Endothelial cell of umbilical vein (primary cell): ENCODE results near the gene TRIP11.

Source experiments
- CTCF ChIP-seq, 2 donors: IDR thresholded peaks; 1 replicate in 1 of 2; 2 replicates in 1 of 2; pipeline ENCODE4 v1.5.1; 2011; ENCODE audit warnings: low read length in 2 of 2, mild to moderate bottlenecking in 2 of 2, moderate library complexity in 2 of 2, control low read depth in 1 of 2, inconsistent platforms in 1 of 2, low read depth in 1 of 2; ENCODE audit not compliant: insufficient read depth in 1 of 2; ENCODE audit errors: extremely low read depth in 1 of 2
- EZH2 ChIP-seq: IDR thresholded peaks from 2 replicates; pipeline ENCODE4 v1.6.1; 2012; ENCODE audit warnings: borderline replicate concordance, low read depth, mild to moderate bottlenecking, moderate library complexity, low read length, inconsistent platforms; ENCODE audit not compliant: severe bottlenecking
- FOS ChIP-seq: IDR thresholded peaks from 2 replicates; pipeline ENCODE4 v1.6.1; 2011; ENCODE audit warnings: mild to moderate bottlenecking, low read length, moderate library complexity, borderline replicate concordance; ENCODE audit not compliant: insufficient read depth
- JUN ChIP-seq: IDR thresholded peaks from 2 replicates; pipeline ENCODE4 v1.6.1; 2011; ENCODE audit warnings: borderline replicate concordance, low read depth; ENCODE audit not compliant: insufficient read length, insufficient read depth
- MYC ChIP-seq: IDR thresholded peaks from one replicate; pipeline ENCODE4 v1.6.1; 2011; ENCODE audit warnings: mild to moderate bottlenecking, low read depth, low read length
- POLR2A ChIP-seq: IDR thresholded peaks from 2 replicates; pipeline ENCODE4 v1.6.1; 2012; ENCODE audit warnings: low read depth, mild to moderate bottlenecking, control low read depth, low read length
- POLR2AphosphoS5 ChIP-seq: IDR thresholded peaks from 2 replicates; pipeline ENCODE4 v1.6.1; 2012; ENCODE audit warnings: low read depth, mild to moderate bottlenecking, control low read depth, low read length, moderate library complexity; ENCODE audit not compliant: insufficient read depth

- no peak for TF ChIP-seq POLR2A
- no peak for TF ChIP-seq CTCF (IDR thresholded peaks at IDR 0.05; ENCODE audit: extremely low read depth in 1 of 2, insufficient read depth in 1 of 2, low read depth in 1 of 2, low read length in 2 of 2)
- TF ChIP-seq POLR2AphosphoS5 = no peak
- peak; percentile 5 for TF ChIP-seq FOS
- TF ChIP-seq MYC = no peak
- no peak for TF ChIP-seq EZH2
- TF ChIP-seq JUN = no peak
Observed at GRCh38 chr14:91963465-91963864, 76.4 kb downstream of the TRIP11 start.
